K562 (cell line): ENCODE data around the gene DNAH17. TPM values are rescaled to one million over a fixed set of nuclear protein-coding genes. Genes with fewer than 3 reads are reported as not detected.

ENCODE experiments used
- ATAC-seq: fragments of 200-7000 bp; cut with Tn5 transposase; 3 replicates; pipeline ENCODE4 v1.9.1; 2020; ENCODE audit warnings: moderate library complexity
- BruUV-seq: library from RNA; stranded (reverse); fragments of 400-500 nt; replicated peaks from 2 replicates; lab custom pipeline; 2021; lab: Mats Ljungman, UMichigan
- CTCF ChIA-PET: fragments of 300-600 bp; formaldehyde crosslinking; extraction: SDS; loops from one replicate; lab custom pipeline; 2021; ENCODE audit warnings: low intra/inter-chr PET ratio; lab: Yijun Ruan, JAX
- POLR2A ChIA-PET: fragments of 300-600, 350-650 bp; sonication (Branson Sonifier 250); formaldehyde crosslinking; extraction: SDS; loops from one replicate; lab custom pipeline; 2021; ENCODE audit warnings: antibody characterized with exemption, inconsistent platforms; lab: Yijun Ruan, JAX
- DNase-seq, 4 experiments: peaks; one replicate each; pipeline versions ENCODE4 v3.0.0 to v3.0.0-alpha.2; 2011 to 2018; ENCODE audit warnings: low spot score in 3 of 4, mixed read lengths in 3 of 4; ENCODE audit errors: extremely low read depth in 1 of 4
- FAIRE-seq: peaks from 2 replicates; lab custom pipeline; 2011; peaks lifted over from hg19 to GRCh38; lab: Jason Lieb, UNC
- H2AFZ ChIP-seq: 2 replicates; pipeline ENCODE4 v1.6.0; 2011; ENCODE audit warnings: low read depth, low read length, control low read depth, inconsistent platforms
- H3K27ac ChIP-seq: fragments of 200-600 bp; 3 replicates; pipeline ENCODE4 v1.8.0; 2011; ENCODE audit warnings: low read depth, mild to moderate bottlenecking, control low read depth, inconsistent platforms, low read length, moderate library complexity, mixed read lengths; ENCODE audit errors: extremely low read depth
- H3K27me3 ChIP-seq, 2 experiments: fragments of 300-600 bp in 1 of 2; 2 replicates in 1 of 2; 3 replicates in 1 of 2; pipeline versions ENCODE4 v1.6.0 to v1.8.0; 2011; ENCODE audit warnings: inconsistent platforms in 2 of 2, low read length in 2 of 2, mild to moderate bottlenecking in 1 of 2, mixed read lengths in 1 of 2, moderate library complexity in 1 of 2; ENCODE audit not compliant: control insufficient read depth in 2 of 2, insufficient read depth in 2 of 2
- H3K36me3 ChIP-seq: fragments of 300-600 bp; 3 replicates; pipeline ENCODE4 v1.8.0; 2011; ENCODE audit warnings: mild to moderate bottlenecking, low read length, inconsistent platforms; ENCODE audit not compliant: control insufficient read depth, insufficient read depth
- H3K4me1 ChIP-seq, 2 experiments: fragments of 200-600 bp in 1 of 2; replicated peaks in 1 of 2; 2 replicates in 1 of 2; 3 replicates in 1 of 2; pipeline versions ENCODE4 v1.5.1 to v1.8.0; 2011; ENCODE audit warnings: inconsistent platforms in 2 of 2, low read length in 2 of 2, mild to moderate bottlenecking in 1 of 2, mixed read lengths in 1 of 2, moderate library complexity in 1 of 2; ENCODE audit not compliant: control insufficient read depth in 2 of 2, insufficient read depth in 2 of 2
- H3K4me2 ChIP-seq: 2 replicates; pipeline ENCODE4 v1.6.1; 2011; ENCODE audit warnings: low read length, control low read depth, inconsistent platforms, mixed read lengths; ENCODE audit not compliant: insufficient read depth
- H3K4me3 ChIP-seq: fragments of 200-600 bp; sonication (generic), shearing (Covaris generic); 2 replicates; pipeline ENCODE4 v1.5.1; 2016; ENCODE audit warnings: control low read depth, inconsistent platforms
- H3K79me2 ChIP-seq: fragments of 200-600 bp; 3 replicates; pipeline ENCODE4 v1.8.0; 2011; ENCODE audit warnings: low read length, inconsistent platforms; ENCODE audit not compliant: control insufficient read depth, insufficient read depth
- H3K9ac ChIP-seq, 2 experiments: 2 replicates each; pipeline versions ENCODE4 v1.6.0 to v1.6.1; 2011; ENCODE audit warnings: low read depth in 2 of 2, low read length in 2 of 2, control low read depth in 1 of 2, inconsistent platforms in 1 of 2, mild to moderate bottlenecking in 1 of 2, mixed read lengths in 1 of 2; ENCODE audit not compliant: insufficient read depth in 1 of 2
- H3K9me1 ChIP-seq: one replicate; pipeline ENCODE4 v1.6.0; 2011; ENCODE audit warnings: inconsistent platforms, mild to moderate bottlenecking, low read length, moderate library complexity; ENCODE audit not compliant: control insufficient read depth, insufficient read depth
- H3K9me3 ChIP-seq: replicated peaks from 2 replicates; pipeline ENCODE4 v1.5.1; 2011; ENCODE audit warnings: low read depth, low read length, inconsistent platforms; ENCODE audit not compliant: control insufficient read depth, insufficient read depth
- H4K20me1 ChIP-seq: replicated peaks from 2 replicates; pipeline ENCODE4 v1.6.1; 2011; ENCODE audit warnings: low read length, inconsistent platforms, mixed read lengths; ENCODE audit not compliant: control insufficient read depth, insufficient read depth
- CREM ChIP-seq: IDR thresholded peaks from 2 replicates; pipeline ENCODE4 v1.6.1; 2014; ENCODE audit warnings: antibody characterized with exemption, low read depth
- ILF3 ChIP-seq: fragments of 450-650 bp; IDR thresholded peaks from 2 replicates; pipeline ENCODE4 v1.6.1; 2018; ENCODE audit warnings: antibody characterized with exemption, mild to moderate bottlenecking, moderate library complexity, borderline replicate concordance
- ZNF134 ChIP-seq: fragments of 250-450 bp; sonication (Bioruptor Pico); conservative IDR thresholded peaks from 2 replicates; pipeline ENCODE4 v1.4.0; 2020
- ZNF184 ChIP-seq: sonication (generic); formaldehyde crosslinking; IDR thresholded peaks from 2 replicates; pipeline ENCODE4 v1.5.0; 2020; ENCODE audit warnings: missing genetic modification reagents
- ZNF764 ChIP-seq: fragments of 250-450 bp; sonication (Bioruptor Pico); IDR thresholded peaks from 2 replicates; pipeline ENCODE4 v1.4.0; 2020; ENCODE audit warnings: low read depth, mild to moderate bottlenecking, moderate library complexity
- WGBS: fragments of 100-300 bp; shearing (Covaris generic); methylation state at CpG from one replicate; pipeline ENCODE4 v1.1.6; 2016; ENCODE audit warnings: low coverage, mixed read lengths; ENCODE audit not compliant: insufficient coverage; ENCODE audit errors: missing lambda C conversion rate; 5-methylcytosine and 5-hydroxymethylcytosine counted together
- in situ Hi-C: fragments of 300-500 bp; cut with MboI; formaldehyde crosslinking; loops from 4 replicates; pipeline ENCODE4 v1.15.0; 2018; ENCODE audit warnings: inconsistent platforms, mixed read lengths
- intact Hi-C: fragments of 100-400 bp; cut with micrococcal nuclease; formaldehyde crosslinking; loops from 2 replicates; pipeline ENCODE4 v1.14.2; 2022
- polyA plus RNA-seq, 8 experiments: library from polyadenylated mRNA; depleted of rRNA in 4 of 8; stranded (reverse) in 5 of 8; unstranded in 3 of 8; fragments of >200 nt; fragmentation: Nextera tagmentation in 2 of 8; fragmentation: Illumina TruSeq in 1 of 8; extraction: Ambion mirVana in 2 of 8; extraction: Trizol in 1 of 8; gene quantifications; 2 replicates each; pipeline versions ENCODE4 v1.2.1 to v1.2.3, GENCODE V29; 2011 to 2014; ENCODE audit warnings: inconsistent platforms in 1 of 8, missing spikeins in 1 of 8
- total RNA-seq, 7 experiments: library from RNA; depleted of rRNA in 6 of 7; stranded (reverse); fragments of >200 nt in 6 of 7; fragmentation: Illumina TruSeq in 2 of 7; extraction: Trizol in 2 of 7; gene quantifications; 2 replicates each; pipeline versions ENCODE4 v1.2.1 to v1.2.3, GENCODE V29; 2011 to 2021; ENCODE audit warnings: low replicate concordance in 1 of 7
- TF ChIP-seq, protein P1 (sequence below): fragments of 450-650 bp; IDR thresholded peaks from 2 replicates; pipeline ENCODE4 v1.6.1; 2014; ENCODE audit warnings: low read depth, mild to moderate bottlenecking, moderate library complexity, borderline replicate concordance

Gene DNAH17
- total and polyA plus RNA-seq, 9 of the 15 experiments (the other 6 are each of a cell fraction or from before 2014, with no cell fraction given) = under 0.01 to 0.06 (median 0.03) TPM; not detected in 5

DNA sequence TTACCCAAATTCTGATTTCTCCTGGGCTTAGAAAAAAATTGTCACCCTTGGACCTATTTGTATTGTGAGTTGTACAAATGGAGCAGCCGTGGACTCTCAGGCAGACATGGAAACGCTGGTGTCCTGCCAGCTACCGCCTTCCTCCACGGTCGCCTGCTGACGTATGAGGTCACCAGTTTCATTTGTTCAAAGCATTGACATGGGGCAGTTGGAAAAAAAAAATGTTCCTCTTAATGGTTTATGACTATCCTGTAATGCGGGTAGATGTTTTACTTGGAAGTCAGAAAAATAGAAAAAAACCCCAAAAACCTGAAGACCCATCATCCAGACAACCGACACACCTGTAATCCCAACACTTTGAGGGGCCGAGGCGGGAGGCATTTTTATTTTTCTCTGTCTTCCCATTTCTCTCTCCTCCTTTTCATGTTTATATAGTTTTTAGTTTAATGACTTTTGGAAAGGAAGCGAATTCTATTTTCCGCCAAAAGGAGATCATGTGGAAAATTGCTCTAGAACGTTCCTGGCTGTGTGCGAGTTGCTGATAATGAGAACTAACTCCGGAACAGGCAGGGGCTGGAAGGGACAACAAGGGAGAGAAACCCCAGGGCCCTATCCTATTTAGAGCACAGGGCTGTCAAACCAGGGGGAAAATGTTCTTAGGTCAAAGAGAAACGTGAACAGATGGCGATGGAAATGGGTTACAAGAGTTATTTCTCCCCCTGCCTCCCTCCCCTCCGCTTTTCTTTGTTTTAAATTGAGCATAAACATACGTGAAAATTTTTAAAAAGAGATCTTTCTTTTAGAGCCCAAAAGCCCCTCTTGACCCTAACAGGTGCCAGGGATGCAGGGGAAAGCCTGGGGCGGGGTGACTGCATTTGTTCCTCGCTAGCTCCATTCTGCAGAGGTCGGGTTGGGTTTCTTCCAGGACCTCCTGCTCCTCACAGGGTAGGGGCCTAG lies 13.7 kb downstream of the DNAH17 start (continued):
- TF ChIP-seq, protein P1, sequence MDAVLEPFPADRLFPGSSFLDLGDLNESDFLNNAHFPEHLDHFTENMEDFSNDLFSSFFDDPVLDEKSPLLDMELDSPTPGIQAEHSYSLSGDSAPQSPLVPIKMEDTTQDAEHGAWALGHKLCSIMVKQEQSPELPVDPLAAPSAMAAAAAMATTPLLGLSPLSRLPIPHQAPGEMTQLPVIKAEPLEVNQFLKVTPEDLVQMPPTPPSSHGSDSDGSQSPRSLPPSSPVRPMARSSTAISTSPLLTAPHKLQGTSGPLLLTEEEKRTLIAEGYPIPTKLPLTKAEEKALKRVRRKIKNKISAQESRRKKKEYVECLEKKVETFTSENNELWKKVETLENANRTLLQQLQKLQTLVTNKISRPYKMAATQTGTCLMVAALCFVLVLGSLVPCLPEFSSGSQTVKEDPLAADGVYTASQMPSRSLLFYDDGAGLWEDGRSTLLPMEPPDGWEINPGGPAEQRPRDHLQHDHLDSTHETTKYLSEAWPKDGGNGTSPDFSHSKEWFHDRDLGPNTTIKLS = peak; percentile 90
- TF ChIP-seq ZNF184 (no peak), ZNF134 (CRISPR knock-in tag) (no peak), CREM (0 out of 2 replicates have a peak, but pooled peaks have one; percentile 24), ZNF764 (CRISPR knock-in tag) (no peak)

DNA sequence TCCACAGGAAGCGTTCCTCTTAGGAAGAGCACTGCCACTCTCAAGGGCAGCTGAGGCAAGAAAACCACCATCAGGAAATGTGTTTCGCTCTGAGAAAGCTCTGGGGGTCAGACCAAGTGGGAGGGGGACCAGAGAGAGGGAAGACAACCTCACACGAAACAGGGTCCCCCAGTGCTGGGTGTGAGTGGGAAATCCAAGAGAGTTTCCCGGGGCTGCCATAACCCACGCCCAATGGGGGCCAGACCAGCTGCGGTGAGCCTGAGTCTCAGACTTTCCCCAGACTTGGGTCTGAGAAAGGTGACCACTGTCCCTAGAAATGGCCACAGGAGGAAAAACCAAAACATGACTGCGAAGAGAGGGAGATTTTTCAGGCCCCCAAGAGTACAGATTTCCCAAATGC lies 14.5 kb downstream of the DNAH17 start:
- H3K9ac ChIP-seq = no peak overlapping the region
- no peak overlapping the region for H3K4me3 ChIP-seq
- no peak for DNase-seq
- ChIA-PET CTCF (no interaction called here), POLR2A (no interaction called here)
- no peak for TF ChIP-seq ILF3
- no peak overlapping the region for H3K4me2 ChIP-seq
- H3K36me3 ChIP-seq = no peaks in the 10 kb centered on the region
- 11% methylated on average over 7 of the region's 7 CpGs for WGBS
- no peaks in the 10 kb centered on the region for H3K9me1 ChIP-seq
- H3K27ac ChIP-seq = no peak overlapping the region
- no peak for FAIRE-seq
- H4K20me1 ChIP-seq = peaks cover 5% of the 10 kb centered on the region
- no TSS peak for BruUV-seq
- H3K9me3 ChIP-seq = no peaks in the 10 kb centered on the region
- intact Hi-C loops = no loop called here
- peaks cover 0 to 4% of the 10 kb centered on the region in 2 experiments; a peak in 1 of 5 replicates for H3K4me1 ChIP-seq
- H2AFZ ChIP-seq = no peak overlapping the region
- peaks cover 54 to 90% of the 10 kb centered on the region in 2 experiments for H3K27me3 ChIP-seq
- in situ Hi-C loops = no loop called here
- no peaks in the 10 kb centered on the region for H3K79me2 ChIP-seq
- ATAC-seq = no peak
